ENCODE results near the gene SNRPE. TPM values are rescaled to one million over a fixed set of nuclear protein-coding genes. Genes with fewer than 3 reads are reported as not detected.

SNRPE gene
- polyA plus RNA-seq, 3 donors, result 222 to 315 (median 284) TPM

DNA sequence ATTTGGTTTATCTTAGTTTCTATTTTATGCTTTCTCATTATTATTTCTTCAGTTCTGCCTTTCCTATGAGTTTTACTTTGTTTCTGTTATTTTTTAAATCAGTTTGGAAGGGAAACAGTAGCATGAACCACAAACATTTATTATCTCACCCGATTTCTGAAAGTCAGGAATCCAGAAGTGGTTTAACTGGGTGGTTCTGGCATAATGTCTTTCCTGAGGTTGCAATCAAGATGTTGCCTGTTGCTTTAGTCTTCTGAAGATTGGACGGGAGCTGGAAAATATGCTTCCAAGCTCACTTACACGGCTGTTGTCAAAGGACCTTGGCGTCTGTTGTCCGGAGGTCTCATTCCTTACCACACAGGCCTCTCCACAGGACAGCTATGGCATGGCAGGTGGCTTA lies 50.4 kb downstream of the SNRPE start:
- no peak for DNase-seq (ENCODE audit: extremely low read depth in 1 of 11, low read depth in 9 of 11, low spot score in 4 of 11)

GRCh38 chr1:203913073-203913521 lies 51.7 kb downstream of the SNRPE start:
- DNase-seq (ENCODE audit: extremely low read depth in 1 of 11, low read depth in 9 of 11, low spot score in 4 of 11), result no peak

DNA sequence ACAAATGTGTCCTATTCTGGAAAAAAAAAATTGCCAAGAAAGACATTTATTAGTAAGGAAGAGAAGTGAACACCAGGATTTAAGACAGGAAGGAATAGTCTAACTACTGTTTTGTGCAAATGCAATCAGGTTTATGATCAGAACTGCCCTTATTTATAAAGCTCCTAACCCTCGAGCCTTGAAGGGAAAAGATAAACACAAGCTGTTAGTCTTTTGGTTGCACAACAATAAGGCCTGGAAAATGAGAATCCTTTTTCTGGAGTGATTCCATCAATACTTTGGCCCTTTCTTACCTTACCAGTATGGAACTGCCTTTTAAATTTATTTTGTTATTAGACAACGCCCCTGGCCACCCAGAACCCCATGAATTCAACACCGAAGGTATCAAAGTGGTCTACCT lies 52.9 kb downstream of the SNRPE start:
- no peak for DNase-seq (ENCODE audit: extremely low read depth in 1 of 11, low read depth in 9 of 11, low spot score in 4 of 11)

DNA sequence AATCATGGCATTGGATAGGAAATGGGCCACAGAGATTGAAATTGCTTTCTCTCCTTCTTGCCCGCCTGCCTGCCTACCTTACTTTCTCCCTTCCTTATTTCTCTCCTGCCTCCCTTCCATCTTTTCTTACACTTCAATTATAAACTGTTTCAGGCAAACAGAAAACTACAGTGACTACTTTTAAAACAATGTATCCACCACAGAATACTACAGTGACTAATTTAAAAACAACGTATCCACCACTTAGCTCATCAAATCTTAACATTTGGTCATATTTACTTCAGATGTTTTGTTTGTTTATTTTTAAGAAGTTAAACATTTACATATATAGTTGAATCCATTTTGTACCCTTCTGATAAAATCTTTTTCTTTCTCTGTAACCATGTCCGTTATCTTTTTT lies 54.4 kb downstream of the SNRPE start:
- no peak for DNase-seq (ENCODE audit: extremely low read depth in 1 of 11, low read depth in 9 of 11, low spot score in 4 of 11)

- no peak for DNase-seq (ENCODE audit: extremely low read depth in 1 of 11, low read depth in 9 of 11, low spot score in 4 of 11)
Measured at GRCh38 chr1:203916756-203917155, 55.4 kb downstream of the SNRPE start.

Other genes with a start within 250 kb of the SNRPE start
- gene ATP2B4, start 234.8 kb upstream of the SNRPE start, polyA plus RNA-seq (ENCODE audit: insufficient read length in 3 of 3), result 10 to 100 TPM; 66.5 to 67.7 (median 67.4) TPM
- under 1 TPM; 0.13 to 0.21 (median 0.14) TPM for gene LAX1, start 96.4 kb upstream of the SNRPE start, polyA plus RNA-seq (ENCODE audit: insufficient read length in 3 of 3)
- 10 to 100 TPM; 12.0 to 23.1 (median 13.6) TPM for gene ZBED6, start 66.0 kb upstream of the SNRPE start, polyA plus RNA-seq (ENCODE audit: insufficient read length in 3 of 3)
- 100 to 1,000 TPM; 142 to 165 (median 160) TPM for gene ZC3H11A, start 66.0 kb upstream of the SNRPE start, polyA plus RNA-seq (ENCODE audit: insufficient read length in 3 of 3)
- gene SOX13, start 211.5 kb downstream of the SNRPE start, polyA plus RNA-seq (ENCODE audit: insufficient read length in 3 of 3), result 10 to 100 TPM; 40.8 to 57.4 (median 53.9) TPM